Prostate gland (tissue), 2 donors: ENCODE measurements around the gene KLHL20. TPM values are rescaled to one million over a fixed set of nuclear protein-coding genes. Genes with fewer than 3 reads are reported as not detected.
"Not testable (repeated sequence)": the region's sequence is repeated elsewhere in the genome, so short reads cannot be mapped to it uniquely, and the experiment has no call there.

Source experiments
- DNase-seq: peaks from one replicate; pipeline ENCODE4 v3.0.0-alpha.2; 2019; ENCODE audit warnings: low spot score
- H3K27ac ChIP-seq, 2 donors: fragments of 200-600 bp; sonication (generic); 2 replicates each; pipeline ENCODE4 v1.5.1; 2017 to 2019
- H3K27me3 ChIP-seq: fragments of 200-600 bp; sonication (generic); replicated peaks from 2 replicates; pipeline ENCODE4 v1.5.1; 2019; ENCODE audit not compliant: insufficient read depth
- H3K36me3 ChIP-seq, 2 donors: fragments of 200-600 bp; sonication (generic); 1 replicate in 1 of 2; 2 replicates in 1 of 2; pipeline versions ENCODE4 v1.5.1 to v1.8.1; 2017 to 2019
- H3K4me1 ChIP-seq: fragments of 200-600 bp; sonication (generic); replicated peaks from 2 replicates; pipeline ENCODE4 v1.5.1; 2019
- H3K4me3 ChIP-seq, 2 donors: fragments of 200-600 bp; sonication (generic); 2 replicates each; pipeline ENCODE4 v1.5.1; 2017 to 2019
- H3K9me3 ChIP-seq: fragments of 200-600 bp; sonication (generic); 2 replicates; pipeline ENCODE4 v1.5.1; 2017
- CTCF ChIP-seq, 4 experiments: fragments of 200-600 bp in 2 of 4; fragments of 450-650 bp in 2 of 4; sonication (generic) in 2 of 4; IDR thresholded peaks; 1 replicate in 3 of 4; 2 replicates in 1 of 4; pipeline ENCODE4 v1.5.1; 2016 to 2019; ENCODE audit warnings: antibody characterized with exemption in 4 of 4, mild to moderate bottlenecking in 2 of 4, moderate library complexity in 2 of 4
- POLR2A ChIP-seq: fragments of 450-650 bp; IDR thresholded peaks from one replicate; pipeline ENCODE4 v1.6.1; 2016; ENCODE audit warnings: antibody characterized with exemption, mild to moderate bottlenecking
- POLR2AphosphoS5 ChIP-seq: sonication (generic); formaldehyde crosslinking; IDR thresholded peaks from one replicate; pipeline ENCODE4 v1.6.1; 2017; ENCODE audit warnings: antibody characterized with exemption
- WGBS: methylation state at CpG from one replicate; pipeline ENCODE4 v1.1.5; 2018; 5-methylcytosine and 5-hydroxymethylcytosine counted together
- intact Hi-C: fragments of 100-400 bp; cut with DNase I; formaldehyde crosslinking; loops from one replicate; pipeline ENCODE4 v1.14.2; 2022
- total RNA-seq, 2 donors: library from RNA; depleted of rRNA; stranded (reverse); fragments of >200 nt; gene quantifications; one replicate each; pipeline ENCODE4 v1.1.0, GENCODE V29; 2016

KLHL20 gene
- total RNA-seq, 2 donors from 2014 or later: 26.3 to 27.6 TPM

- H3K36me3 ChIP-seq: no peaks in the 10 kb centered on the region
- H3K4me1 ChIP-seq: no peaks in the 10 kb centered on the region
- H3K27ac ChIP-seq: no peak overlapping the region
- no peak overlapping the region for H3K4me3 ChIP-seq
- H3K9me3 ChIP-seq: no peaks in the 10 kb centered on the region
- no peak for DNase-seq
- H3K27me3 ChIP-seq: no peaks in the 10 kb centered on the region
- no peak for TF ChIP-seq POLR2AphosphoS5
- no peak for TF ChIP-seq POLR2A
- no peak for TF ChIP-seq CTCF (IDR thresholded peaks at IDR 0.05)
- intact Hi-C loops: no loop called here
Measured at GRCh38 chr1:173682184-173682583, 32.6 kb upstream of the KLHL20 start.

GRCh38 chr1:173683838-173684237, 30.9 kb upstream of the KLHL20 start:
- intact Hi-C loops, H3K9me3 ChIP-seq: not testable (repeated sequence)

GRCh38 chr1:173685121-173685520, 29.7 kb upstream of the KLHL20 start:
- H3K4me1 ChIP-seq, H3K9me3 ChIP-seq, H3K27ac ChIP-seq, H3K4me3 ChIP-seq, intact Hi-C loops, H3K27me3 ChIP-seq, DNase-seq, H3K36me3 ChIP-seq: not testable (repeated sequence)
- WGBS: 75% methylated on average over 3 of the region's 3 CpGs

More at GRCh38 chr1:173683838-173684237, 30.9 kb upstream of the KLHL20 start:
- H3K4me3 ChIP-seq, H3K36me3 ChIP-seq, DNase-seq, H3K4me1 ChIP-seq, H3K27me3 ChIP-seq, H3K27ac ChIP-seq: not testable (repeated sequence)
- 79% methylated on average over 4 of the region's 4 CpGs for WGBS

- no peaks in the 10 kb centered on the region for H3K27me3 ChIP-seq
- H3K27ac ChIP-seq: no peak overlapping the region
- TF ChIP-seq CTCF (IDR thresholded peaks at IDR 0.05) (no peak), POLR2AphosphoS5 (no peak), POLR2A (no peak)
- H3K4me1 ChIP-seq: no peaks in the 10 kb centered on the region
- intact Hi-C loops: no loop called here
- 94% methylated on average over 2 of the region's 2 CpGs for WGBS
- no peak for DNase-seq
- no peaks in the 10 kb centered on the region for H3K36me3 ChIP-seq
- no peak overlapping the region for H3K4me3 ChIP-seq
- H3K9me3 ChIP-seq: no peaks in the 10 kb centered on the region
Measured at GRCh38 chr1:173688300-173688699, 26.5 kb upstream of the KLHL20 start.

GRCh38 chr1:173693238-173693637, 21.5 kb upstream of the KLHL20 start:
- H3K36me3 ChIP-seq: no peaks in the 10 kb centered on the region
- intact Hi-C loops: no loop called here
- no peaks in the 10 kb centered on the region for H3K27me3 ChIP-seq
- H3K27ac ChIP-seq: no peak overlapping the region
- TF ChIP-seq POLR2A (no peak), CTCF (IDR thresholded peaks at IDR 0.05) (no peak), POLR2AphosphoS5 (no peak)
- no peaks in the 10 kb centered on the region for H3K4me1 ChIP-seq
- H3K9me3 ChIP-seq: no peaks in the 10 kb centered on the region
- DNase-seq: no peak
- no peak overlapping the region for H3K4me3 ChIP-seq

- H3K4me3 ChIP-seq, intact Hi-C loops, H3K27ac ChIP-seq, H3K36me3 ChIP-seq, H3K9me3 ChIP-seq, DNase-seq, H3K27me3 ChIP-seq, H3K4me1 ChIP-seq: not testable (repeated sequence)
- WGBS: 96% methylated on average over 6 of the region's 6 CpGs
Measured at GRCh38 chr1:173701299-173701698, 13.5 kb upstream of the KLHL20 start.

- no peaks in the 10 kb centered on the region for H3K9me3 ChIP-seq
- intact Hi-C loops: no loop called here
- H3K4me1 ChIP-seq: no peaks in the 10 kb centered on the region
- H3K27ac ChIP-seq: no peak overlapping the region
- H3K4me3 ChIP-seq: no peak overlapping the region
- no peaks in the 10 kb centered on the region for H3K27me3 ChIP-seq
- no peaks in the 10 kb centered on the region for H3K36me3 ChIP-seq
- TF ChIP-seq POLR2AphosphoS5 (no peak), POLR2A (no peak), CTCF (IDR thresholded peaks at IDR 0.05) (no peak)
- no peak for DNase-seq
- WGBS: 79% methylated on average over 1 of the region's 1 CpG
Measured at GRCh38 chr1:173702736-173703135, 12.0 kb upstream of the KLHL20 start.
